Heart left ventricle (tissue), 16 donors: ENCODE measurements around the gene HOXB13. TPM values are rescaled to one million over a fixed set of nuclear protein-coding genes. Genes with fewer than 3 reads are reported as not detected.
A peak's percentile ranks its signal among the peaks of the same experiment; 100 is the strongest.

Source experiments
- ATAC-seq, 4 donors: fragments of 200-7000 bp; cut with Tn5 transposase; one replicate each; pipeline ENCODE4 v1.9.1; 2020 to 2022; ENCODE audit warnings: moderate library complexity in 4 of 4, mild to moderate bottlenecking in 3 of 4, moderate number of reproducible peaks in 1 of 4
- DNase-seq, 5 donors: peaks; one replicate each; pipeline ENCODE4 v3.0.0-alpha.2; 2020
- H3K27ac ChIP-seq, 12 donors: fragments of 200-600 bp; sonication (generic) in 4 of 12; one replicate each; pipeline versions ENCODE4 v1.5.0 to v1.8.0; 2016 to 2022; ENCODE audit warnings: mild to moderate bottlenecking in 2 of 12
- H3K27me3 ChIP-seq, 9 donors: fragments of 200-600 bp; sonication (generic) in 2 of 9; one replicate each; pipeline versions ENCODE4 v1.5.1 to v1.8.0; 2016 to 2022; ENCODE audit warnings: mild to moderate bottlenecking in 3 of 9
- H3K36me3 ChIP-seq, 9 donors: fragments of 200-600 bp; sonication (generic) in 2 of 9; one replicate each; pipeline versions ENCODE4 v1.5.0 to v1.8.0; 2018 to 2022; ENCODE audit warnings: mild to moderate bottlenecking in 2 of 9
- H3K4me1 ChIP-seq, 12 donors: fragments of 200-600 bp; sonication (generic) in 4 of 12; one replicate each; pipeline versions ENCODE4 v1.5.0 to v1.8.0; 2016 to 2022; ENCODE audit warnings: mild to moderate bottlenecking in 3 of 12
- H3K4me3 ChIP-seq, 12 donors: fragments of 200-600 bp; sonication (generic) in 4 of 12; one replicate each; pipeline versions ENCODE4 v1.5.0 to v1.8.0; 2017 to 2022; ENCODE audit warnings: mild to moderate bottlenecking in 9 of 12, moderate library complexity in 4 of 12
- H3K9me3 ChIP-seq, 12 donors: fragments of 200-600 bp; sonication (generic) in 4 of 12; one replicate each; pipeline versions ENCODE4 v1.5.0 to v1.8.0; 2016 to 2022; ENCODE audit warnings: mild to moderate bottlenecking in 1 of 12
- CTCF ChIP-seq, 12 donors: fragments of 200-600 bp; sonication (generic) in 4 of 12; IDR thresholded peaks; one replicate each; pipeline versions ENCODE4 v1.5.0 to v1.8.0; 2018 to 2022; ENCODE audit warnings: antibody characterized with exemption in 12 of 12, mild to moderate bottlenecking in 5 of 12
- POLR2A ChIP-seq, 2 donors: fragments of 450-650 bp; IDR thresholded peaks; one replicate each; pipeline ENCODE4 v1.6.1; 2017; ENCODE audit warnings: antibody characterized with exemption in 2 of 2, mild to moderate bottlenecking in 2 of 2, moderate library complexity in 2 of 2
- WGBS, 4 donors: extraction: QIAGEN DNeasy Blood & Tissue Kit in 2 of 4; methylation state at CpG; one replicate each; pipeline versions ENCODE4 v1.1.5 to v1.1.7; 2013 to 2018; 5-methylcytosine and 5-hydroxymethylcytosine counted together
- intact Hi-C, 10 donors: fragments of 100-400 bp; cut with DNase I; formaldehyde crosslinking; loops; one replicate each; pipeline versions ENCODE4 v1.11.1 to v1.14.2; 2022
- polyA plus RNA-seq, 2 donors: library from polyadenylated mRNA; stranded (reverse); fragments of 200-250 nt; gene quantifications; one replicate each; pipeline ENCODE4 v1.2.3, GENCODE V29; 2013
- total RNA-seq, 9 donors: library from RNA; depleted of rRNA in 2 of 9; stranded (reverse); fragments of >200 nt in 2 of 9; fragmentation: NEBNext Ultra II Directional in 3 of 9; extraction: Animal tissue kit (Norgen Biotek cat#: 25700) in 3 of 9; gene quantifications; one replicate each; pipeline versions ENCODE4 v1.1.0 to v1.2.4, GENCODE V29; 2016 to 2023
- donor health status: ischemic (EF 13 %, LVEDD 7.1; RV severe dilation, severe dysfunction).
- donor health status: healthy with polysubstance abuse.
- donor health status: DM: no; HTN: yes; CAD: no.
- donor health status: DM: no; HTN: no; CAD: no.
- donor health status: ischemic (EF 25% LVEDD 6.9; RV normal size, moderate dysfunction).
- donor health status: ischemic (EF 25% LVEDD 5.7; RV mildly dilated, moderate dysfunction).
- donor health status: healthy.
- donor health status: DM: yes; HTN: yes; CAD: no.
- donor health status: ischemic (EF 35%, LVEDD 5.7; RV mildly dilated, moderate dysfunction).
- donor health status: nonischemic (EF 11% LVEDD 7.7; RV severe dilation, severe dysfunction).
- donor health status: DM: yes; HTN: yes; CAD: no.
- donor health status: PGD.
- donor health status: ischemic (EF 29% LVEDD 5.4; RV normal size, mild dysfunction).
- donor health status: nonischemic (EF 23%, LVEDD 6.1; RV moderate dilation, normal function).

HOXB13 gene
- total and polyA plus RNA-seq, 11 donors = not detected

- no peak overlapping the region for H3K27ac ChIP-seq
- no peak overlapping the region for H3K4me3 ChIP-seq
- DNase-seq (no peak), ATAC-seq (no peak)
- no peaks in the 10 kb centered on the region for H3K36me3 ChIP-seq
- no peaks in the 10 kb centered on the region for H3K9me3 ChIP-seq
- H3K27me3 ChIP-seq = peaks cover 0 to 47% (median 13%) of the 10 kb centered on the region in 9 donors
- H3K4me1 ChIP-seq = no peaks in the 10 kb centered on the region
- intact Hi-C loops = no loop called here
- TF ChIP-seq CTCF (IDR thresholded peaks at IDR 0.05) = no peak
- WGBS, 4 donors = 76 to 94% (median 81%) methylated on average over 5 of the region's 5 CpGs
Observed at GRCh38 chr17:48769009-48769675, 40.6 kb upstream of the HOXB13 start.

GRCh38 chr17:48767263-48767774 lies 38.8 kb upstream of the HOXB13 start:
- no peak overlapping the region for H3K4me3 ChIP-seq
- TF ChIP-seq CTCF (IDR thresholded peaks at IDR 0.05) = no peak
- TF ChIP-seq POLR2A (IDR thresholded peaks at IDR 0.05) = no peak
- 71 to 85% (median 79%) methylated on average over 4 of the region's 4 CpGs for whole genome bisulfite sequencing, 4 donors
- DNase-seq (no peak), ATAC-seq (no peak)
- H3K27ac ChIP-seq = no peak overlapping the region
- no peaks in the 10 kb centered on the region for H3K36me3 ChIP-seq
- intact Hi-C loops = no loop called here
- no peaks in the 10 kb centered on the region for H3K4me1 ChIP-seq
- H3K27me3 ChIP-seq = peaks cover 0 to 57% (median 13%) of the 10 kb centered on the region in 9 donors
- H3K9me3 ChIP-seq = no peaks in the 10 kb centered on the region

GRCh38 chr17:48761114-48761513 lies 32.6 kb upstream of the HOXB13 start:
- no peak for DNase-seq
- no peak for ATAC-seq
- Histone ChIP-seq H3K4me1 (peaks cover 0 to 4% (median 0%) of the 10 kb centered on the region in 12 donors), H3K27ac (no peak overlapping the region), H3K27me3 (peaks cover 7 to 90% (median 52%) of the 10 kb centered on the region in 9 donors), H3K4me3 (no peak overlapping the region), H3K9me3 (no peaks in the 10 kb centered on the region), H3K36me3 (no peaks in the 10 kb centered on the region)
- WGBS, 4 donors = 65 to 93% (median 76%) methylated on average over 6 of the region's 6 CpGs
- TF ChIP-seq CTCF (IDR thresholded peaks at IDR 0.05) = no peak
- TF ChIP-seq POLR2A (IDR thresholded peaks at IDR 0.05) = no peak
- intact Hi-C loops = no loop called here

- DNase-seq = no peak
Observed at GRCh38 chr17:48760411-48760810, 31.9 kb upstream of the HOXB13 start.

More at GRCh38 chr17:48760411-48760810, 31.9 kb upstream of the HOXB13 start:
- TF ChIP-seq POLR2A (IDR thresholded peaks at IDR 0.05) (no peak), CTCF (IDR thresholded peaks at IDR 0.05) (no peak)
- WGBS, 4 donors = 17 to 26% (median 24%) methylated on average over 4 of the region's 4 CpGs
- H3K27ac ChIP-seq = no peak overlapping the region
- H3K9me3 ChIP-seq = no peaks in the 10 kb centered on the region
- no peaks in the 10 kb centered on the region for H3K36me3 ChIP-seq
- peak in 3 of 4 donors; percentile 20 to 54 (median 49) for ATAC-seq
- peaks cover 0 to 9% (median 0%) of the 10 kb centered on the region in 12 donors for H3K4me1 ChIP-seq
- no peak overlapping the region for H3K4me3 ChIP-seq
- H3K27me3 ChIP-seq = peaks cover 14 to 94% (median 59%) of the 10 kb centered on the region in 9 donors
- intact Hi-C loops = no loop called here
